HCT116 (cell line): ENCODE results near the gene POLR3C. TPM values are rescaled to one million over a fixed set of nuclear protein-coding genes. Genes with fewer than 3 reads are reported as not detected.

Experiments
- ATAC-seq: fragments of 200-7000 bp; cut with Tn5 transposase; 2 replicates; pipeline ENCODE4 v1.9.1; 2020; ENCODE audit warnings: mild to moderate bottlenecking, moderate library complexity
- BruUV-seq: library from RNA; stranded (reverse); fragments of 400-500 nt; replicated peaks from 2 replicates; lab custom pipeline; 2021; lab: Mats Ljungman, UMichigan
- CTCF ChIA-PET: fragments of 300-600 bp; sonication (Branson Sonifier 250); formaldehyde crosslinking; loops from one replicate; lab custom pipeline; 2021; ENCODE audit warnings: antibody characterized with exemption; lab: Charles Lee
- POLR2A ChIA-PET: fragments of 300-600, 350-600 bp; sonication (Branson Sonifier 250); formaldehyde crosslinking; loops from one replicate; lab custom pipeline; 2021; ENCODE audit warnings: antibody characterized with exemption; lab: Charles Lee
- RAD21 ChIA-PET, 2 experiments: fragments of 300-600 bp; sonication (Branson Sonifier 250); formaldehyde crosslinking; loops; one replicate each; lab custom pipeline; 2023; ENCODE audit warnings: low total read pairs in 2 of 2; ENCODE audit not compliant: uncharacterized antibody in 2 of 2, unreplicated experiment in 2 of 2, low non-redundant PET in 1 of 2; lab: Charles Lee
- DNase-seq: peaks from one replicate; pipeline ENCODE4 v3.0.0-alpha.2; 2010; ENCODE audit warnings: low read depth, low spot score
- H2AFZ ChIP-seq: fragments of 200-600 bp; shearing (Covaris generic), sonication (generic); 2 replicates; pipeline ENCODE4 v1.6.1; 2017; ENCODE audit warnings: low read depth, mixed run types, mixed read lengths, antibody characterized with exemption, low read length; ENCODE audit not compliant: poor library complexity, severe bottlenecking
- H3K27ac ChIP-seq: 2 replicates; pipeline ENCODE4 v1.5.1; 2012; ENCODE audit warnings: low read depth, low read length
- H3K27me3 ChIP-seq: fragments of 200-600 bp; sonication (generic); 2 replicates; pipeline ENCODE4 v1.6.1; 2016; ENCODE audit warnings: mixed run types, low read length, mixed read lengths; ENCODE audit not compliant: insufficient read depth
- H3K36me3 ChIP-seq, 2 experiments: fragments of 200-500 bp in 1 of 2; fragments of 200-600 bp in 1 of 2; sonication (Bioruptor generic) in 1 of 2; sonication (generic) in 1 of 2; 2 replicates each; pipeline versions ENCODE4 v1.5.1 to v1.6.1; 2014 to 2016; ENCODE audit warnings: low read length in 2 of 2, inconsistent platforms in 1 of 2, mixed read lengths in 1 of 2, mixed run types in 1 of 2; ENCODE audit not compliant: insufficient read depth in 2 of 2, control insufficient read depth in 1 of 2
- H3K4me1 ChIP-seq, 2 experiments: fragments of 200-600 bp in 1 of 2; sonication (generic) in 1 of 2; 2 replicates each; pipeline versions ENCODE4 v1.5.1 to v1.6.1; 2012 to 2017; ENCODE audit warnings: low read length in 2 of 2, inconsistent platforms in 1 of 2, mild to moderate bottlenecking in 1 of 2, mixed read lengths in 1 of 2, mixed run types in 1 of 2, moderate library complexity in 1 of 2; ENCODE audit not compliant: insufficient read depth in 2 of 2, control insufficient read depth in 1 of 2
- H3K4me2 ChIP-seq: fragments of 200-600 bp; sonication (generic); 2 replicates; pipeline ENCODE4 v1.6.1; 2017; ENCODE audit warnings: mixed run types, low read length, mixed read lengths
- H3K4me3 ChIP-seq, 2 experiments: fragments of 200-600 bp in 1 of 2; sonication (generic) in 1 of 2; replicated peaks in 1 of 2; 2 replicates each; pipeline ENCODE4 v1.5.1; 2011 to 2016; ENCODE audit warnings: low read length in 2 of 2, control low read depth in 1 of 2, low read depth in 1 of 2, mild to moderate bottlenecking in 1 of 2, mixed read lengths in 1 of 2, mixed run types in 1 of 2
- H3K79me2 ChIP-seq: fragments of 200-600 bp; sonication (generic); 2 replicates; pipeline ENCODE4 v1.6.1; 2017; ENCODE audit warnings: mild to moderate bottlenecking, mixed run types, low read length, moderate library complexity, mixed read lengths; ENCODE audit not compliant: insufficient read depth
- H3K9ac ChIP-seq: fragments of 200-600 bp; sonication (generic); 2 replicates; pipeline ENCODE4 v1.6.1; 2016; ENCODE audit warnings: low read length, mixed read lengths
- H3K9me2 ChIP-seq: fragments of 200-600 bp; sonication (generic), shearing (Covaris generic); 2 replicates; pipeline ENCODE4 v1.6.1; 2017; ENCODE audit warnings: mixed run types, mild to moderate bottlenecking, moderate library complexity; ENCODE audit not compliant: insufficient read depth
- H3K9me3 ChIP-seq, 2 experiments: fragments of 200-500 bp in 1 of 2; fragments of 200-600 bp in 1 of 2; sonication (Bioruptor generic) in 1 of 2; sonication (generic) in 1 of 2; 2 replicates each; pipeline ENCODE4 v1.6.1; 2014 to 2017; ENCODE audit warnings: low read length in 2 of 2, mixed read lengths in 2 of 2, inconsistent platforms in 1 of 2, low read depth in 1 of 2, mild to moderate bottlenecking in 1 of 2, mixed run types in 1 of 2, moderate library complexity in 1 of 2; ENCODE audit not compliant: control insufficient read depth in 1 of 2, insufficient read depth in 1 of 2
- H4K20me1 ChIP-seq: fragments of 200-600 bp; sonication (generic), shearing (Covaris generic); 2 replicates; pipeline ENCODE4 v1.6.1; 2017; ENCODE audit warnings: mixed run types, mild to moderate bottlenecking, moderate library complexity; ENCODE audit not compliant: insufficient read depth
- CBX3 ChIP-seq: IDR thresholded peaks from 2 replicates; pipeline ENCODE4 v1.6.1; 2012; ENCODE audit warnings: low read depth
- CEBPB ChIP-seq: IDR thresholded peaks from 2 replicates; pipeline ENCODE4 v1.6.1; 2012; ENCODE audit warnings: low read depth
- EGR1 ChIP-seq: IDR thresholded peaks from 2 replicates; pipeline ENCODE4 v1.6.1; 2012; ENCODE audit warnings: low read depth
- ELF1 ChIP-seq: IDR thresholded peaks from 2 replicates; pipeline ENCODE4 v1.6.1; 2012; ENCODE audit warnings: low read depth, borderline replicate concordance
- EZH2 ChIP-seq: fragments of 200-600 bp; sonication (generic); IDR thresholded peaks from 2 replicates; pipeline ENCODE4 v1.6.1; 2017; ENCODE audit warnings: antibody characterized with exemption, mixed run types
- EZH2phosphoT487 ChIP-seq: fragments of 200-600 bp; IDR thresholded peaks from 2 replicates; pipeline ENCODE4 v1.6.1; 2018; ENCODE audit warnings: antibody characterized with exemption, borderline replicate concordance
- FOSL1 ChIP-seq: IDR thresholded peaks from 2 replicates; pipeline ENCODE4 v1.6.1; 2012; ENCODE audit warnings: low read depth
- JUND ChIP-seq: IDR thresholded peaks from 2 replicates; pipeline ENCODE4 v1.6.1; 2012
- POLR2A ChIP-seq: IDR thresholded peaks from 2 replicates; pipeline ENCODE4 v1.7.0; 2011; ENCODE audit warnings: borderline replicate concordance; ENCODE audit not compliant: insufficient read depth, insufficient read length; ENCODE audit errors: extremely low read depth
- RAD21 ChIP-seq: IDR thresholded peaks from 2 replicates; pipeline ENCODE4 v1.6.1; 2012; ENCODE audit warnings: low read depth, mild to moderate bottlenecking
- SP1 ChIP-seq: IDR thresholded peaks from 2 replicates; pipeline ENCODE4 v1.6.1; 2012; ENCODE audit warnings: low read depth
- YY1 ChIP-seq: IDR thresholded peaks from 2 replicates; pipeline ENCODE4 v1.6.1; 2011; ENCODE audit warnings: low read length, low read depth, moderate library complexity, mild to moderate bottlenecking; ENCODE audit not compliant: insufficient replicate concordance; ENCODE audit errors: extremely low read depth
- ZNF274 ChIP-seq: fragments of 200-500 bp; sonication (Bioruptor generic); IDR thresholded peaks from 2 replicates; pipeline ENCODE4 v1.6.1; 2014; ENCODE audit warnings: mild to moderate bottlenecking, low read depth, low read length, inconsistent platforms
- intact Hi-C: fragments of 100-400 bp; cut with micrococcal nuclease; formaldehyde crosslinking; loops from 2 replicates; pipeline ENCODE4 v1.10.0; 2022
- total RNA-seq: library from RNA; stranded (reverse); gene quantifications from one replicate; pipeline ENCODE4 v1.2.1, GENCODE V29; 2021; ENCODE audit not compliant: unreplicated experiment
- TF ChIP-seq, protein P1 (sequence below): IDR thresholded peaks from 2 replicates; pipeline ENCODE4 v1.6.1; 2012
- TF ChIP-seq, protein P2 (sequence below): IDR thresholded peaks from 2 replicates; pipeline ENCODE4 v1.6.1; 2012
- TF ChIP-seq, protein P3 (sequence below): IDR thresholded peaks from 2 replicates; pipeline ENCODE4 v1.6.1; 2012; ENCODE audit warnings: low read depth
- TF ChIP-seq, protein P4 (sequence below), 3 experiments: fragments of 200-600 bp in 1 of 3; sonication (generic) in 1 of 3; IDR thresholded peaks in 2 of 3; conservative IDR thresholded peaks in 1 of 3; 2 replicates each; pipeline ENCODE4 v1.5.1; 2012 to 2017; ENCODE audit warnings: low read depth in 2 of 3, low read length in 2 of 3, antibody characterized with exemption in 1 of 3, borderline replicate concordance in 1 of 3, control low read depth in 1 of 3, mild to moderate bottlenecking in 1 of 3, mixed read lengths in 1 of 3, mixed run types in 1 of 3, moderate library complexity in 1 of 3; ENCODE audit not compliant: insufficient read depth in 1 of 3
- TF ChIP-seq, protein P5 (sequence below): IDR thresholded peaks from 2 replicates; pipeline ENCODE4 v1.6.1; 2011; ENCODE audit warnings: mild to moderate bottlenecking, low read length, moderate library complexity; ENCODE audit not compliant: insufficient replicate concordance; ENCODE audit errors: extremely low read depth

POLR3C gene
- total RNA-seq, 1 experiment from 2014 or later = 25.4 TPM

DNA sequence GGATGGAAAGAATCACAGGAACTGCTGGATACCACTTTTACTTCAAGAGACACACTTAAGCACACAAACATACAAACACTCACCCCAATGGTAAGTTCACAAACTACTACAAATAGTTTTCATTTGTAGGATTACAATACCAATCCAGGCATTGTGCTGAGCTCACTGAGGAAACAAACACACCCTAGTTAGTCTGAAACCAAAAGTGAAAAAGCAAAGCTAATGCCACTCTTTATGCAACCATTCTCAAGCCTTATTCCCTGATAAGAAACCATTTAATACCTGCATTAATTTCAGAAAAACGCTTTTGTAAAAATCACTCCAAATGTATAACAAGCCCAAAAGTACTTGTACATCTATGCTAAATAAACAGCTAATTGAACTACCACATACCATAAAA, 38.5 kb upstream of the POLR3C start:
- Histone ChIP-seq H3K4me2 (no peak overlapping the region), H4K20me1 (no peaks in the 10 kb centered on the region), H3K79me2 (no peaks in the 10 kb centered on the region), H3K27ac (no peak overlapping the region), H3K4me1 (peaks cover 29 to 38% of the 10 kb centered on the region in 2 experiments), H2AFZ (no peak overlapping the region), H3K9me3 (no peaks in the 10 kb centered on the region), H3K9me2 (no peaks in the 10 kb centered on the region), H3K9ac (no peak overlapping the region), H3K4me3 (no peak overlapping the region), H3K36me3 (no peaks in the 10 kb centered on the region), H3K27me3 (no peaks in the 10 kb centered on the region)
- CTCF ChIA-PET = no interaction called here
- POLR2A ChIA-PET = interaction anchor here (0.7 kb wide), 1 partner anchor 17 kb away, joined by 4 read pairs; no protein-coding TSS in a partner anchor
- RAD21 ChIA-PET = no interaction called here
- no TSS peak for BruUV-seq
- TF ChIP-seq RAD21 (no peak), YY1 (no peak), ELF1 (no peak), SP1 (no peak), CEBPB (no peak), ZNF274 (no peak), CBX3 (no peak), FOSL1 (no peak), POLR2A (no peak), JUND (no peak), EGR1 (no peak), EZH2 (no peak), EZH2phosphoT487 (no peak)
- TF ChIP-seq, protein P1, sequence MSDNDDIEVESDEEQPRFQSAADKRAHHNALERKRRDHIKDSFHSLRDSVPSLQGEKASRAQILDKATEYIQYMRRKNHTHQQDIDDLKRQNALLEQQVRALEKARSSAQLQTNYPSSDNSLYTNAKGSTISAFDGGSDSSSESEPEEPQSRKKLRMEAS = no peak
- TF ChIP-seq, protein P2, sequence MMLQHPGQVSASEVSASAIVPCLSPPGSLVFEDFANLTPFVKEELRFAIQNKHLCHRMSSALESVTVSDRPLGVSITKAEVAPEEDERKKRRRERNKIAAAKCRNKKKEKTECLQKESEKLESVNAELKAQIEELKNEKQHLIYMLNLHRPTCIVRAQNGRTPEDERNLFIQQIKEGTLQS = no peak
- TF ChIP-seq, protein P3, sequence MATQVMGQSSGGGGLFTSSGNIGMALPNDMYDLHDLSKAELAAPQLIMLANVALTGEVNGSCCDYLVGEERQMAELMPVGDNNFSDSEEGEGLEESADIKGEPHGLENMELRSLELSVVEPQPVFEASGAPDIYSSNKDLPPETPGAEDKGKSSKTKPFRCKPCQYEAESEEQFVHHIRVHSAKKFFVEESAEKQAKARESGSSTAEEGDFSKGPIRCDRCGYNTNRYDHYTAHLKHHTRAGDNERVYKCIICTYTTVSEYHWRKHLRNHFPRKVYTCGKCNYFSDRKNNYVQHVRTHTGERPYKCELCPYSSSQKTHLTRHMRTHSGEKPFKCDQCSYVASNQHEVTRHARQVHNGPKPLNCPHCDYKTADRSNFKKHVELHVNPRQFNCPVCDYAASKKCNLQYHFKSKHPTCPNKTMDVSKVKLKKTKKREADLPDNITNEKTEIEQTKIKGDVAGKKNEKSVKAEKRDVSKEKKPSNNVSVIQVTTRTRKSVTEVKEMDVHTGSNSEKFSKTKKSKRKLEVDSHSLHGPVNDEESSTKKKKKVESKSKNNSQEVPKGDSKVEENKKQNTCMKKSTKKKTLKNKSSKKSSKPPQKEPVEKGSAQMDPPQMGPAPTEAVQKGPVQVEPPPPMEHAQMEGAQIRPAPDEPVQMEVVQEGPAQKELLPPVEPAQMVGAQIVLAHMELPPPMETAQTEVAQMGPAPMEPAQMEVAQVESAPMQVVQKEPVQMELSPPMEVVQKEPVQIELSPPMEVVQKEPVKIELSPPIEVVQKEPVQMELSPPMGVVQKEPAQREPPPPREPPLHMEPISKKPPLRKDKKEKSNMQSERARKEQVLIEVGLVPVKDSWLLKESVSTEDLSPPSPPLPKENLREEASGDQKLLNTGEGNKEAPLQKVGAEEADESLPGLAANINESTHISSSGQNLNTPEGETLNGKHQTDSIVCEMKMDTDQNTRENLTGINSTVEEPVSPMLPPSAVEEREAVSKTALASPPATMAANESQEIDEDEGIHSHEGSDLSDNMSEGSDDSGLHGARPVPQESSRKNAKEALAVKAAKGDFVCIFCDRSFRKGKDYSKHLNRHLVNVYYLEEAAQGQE = no peak
- TF ChIP-seq, protein P4, sequence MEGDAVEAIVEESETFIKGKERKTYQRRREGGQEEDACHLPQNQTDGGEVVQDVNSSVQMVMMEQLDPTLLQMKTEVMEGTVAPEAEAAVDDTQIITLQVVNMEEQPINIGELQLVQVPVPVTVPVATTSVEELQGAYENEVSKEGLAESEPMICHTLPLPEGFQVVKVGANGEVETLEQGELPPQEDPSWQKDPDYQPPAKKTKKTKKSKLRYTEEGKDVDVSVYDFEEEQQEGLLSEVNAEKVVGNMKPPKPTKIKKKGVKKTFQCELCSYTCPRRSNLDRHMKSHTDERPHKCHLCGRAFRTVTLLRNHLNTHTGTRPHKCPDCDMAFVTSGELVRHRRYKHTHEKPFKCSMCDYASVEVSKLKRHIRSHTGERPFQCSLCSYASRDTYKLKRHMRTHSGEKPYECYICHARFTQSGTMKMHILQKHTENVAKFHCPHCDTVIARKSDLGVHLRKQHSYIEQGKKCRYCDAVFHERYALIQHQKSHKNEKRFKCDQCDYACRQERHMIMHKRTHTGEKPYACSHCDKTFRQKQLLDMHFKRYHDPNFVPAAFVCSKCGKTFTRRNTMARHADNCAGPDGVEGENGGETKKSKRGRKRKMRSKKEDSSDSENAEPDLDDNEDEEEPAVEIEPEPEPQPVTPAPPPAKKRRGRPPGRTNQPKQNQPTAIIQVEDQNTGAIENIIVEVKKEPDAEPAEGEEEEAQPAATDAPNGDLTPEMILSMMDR (IDR thresholded peaks at IDR 0.05 in 2 of 3, conservative IDR thresholded peaks at IDR 0.05 in 1 of 3; ENCODE audit: borderline replicate concordance in 1 of 3, insufficient read depth in 1 of 3, low read depth in 2 of 3, low read length in 2 of 3) = no peak
- TF ChIP-seq, protein P5, sequence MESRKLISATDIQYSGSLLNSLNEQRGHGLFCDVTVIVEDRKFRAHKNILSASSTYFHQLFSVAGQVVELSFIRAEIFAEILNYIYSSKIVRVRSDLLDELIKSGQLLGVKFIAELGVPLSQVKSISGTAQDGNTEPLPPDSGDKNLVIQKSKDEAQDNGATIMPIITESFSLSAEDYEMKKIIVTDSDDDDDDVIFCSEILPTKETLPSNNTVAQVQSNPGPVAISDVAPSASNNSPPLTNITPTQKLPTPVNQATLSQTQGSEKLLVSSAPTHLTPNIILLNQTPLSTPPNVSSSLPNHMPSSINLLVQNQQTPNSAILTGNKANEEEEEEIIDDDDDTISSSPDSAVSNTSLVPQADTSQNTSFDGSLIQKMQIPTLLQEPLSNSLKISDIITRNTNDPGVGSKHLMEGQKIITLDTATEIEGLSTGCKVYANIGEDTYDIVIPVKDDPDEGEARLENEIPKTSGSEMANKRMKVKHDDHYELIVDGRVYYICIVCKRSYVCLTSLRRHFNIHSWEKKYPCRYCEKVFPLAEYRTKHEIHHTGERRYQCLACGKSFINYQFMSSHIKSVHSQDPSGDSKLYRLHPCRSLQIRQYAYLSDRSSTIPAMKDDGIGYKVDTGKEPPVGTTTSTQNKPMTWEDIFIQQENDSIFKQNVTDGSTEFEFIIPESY = no peak
- DNase-seq (no peak), ATAC-seq (no peak)
- intact Hi-C loops = no loop called here
